DOHH2 (cell line): Measurements from ENCODE around the gene IGF2.

ENCODE experiments used
- H3F3A ChIP-seq: fragments of 200-600 bp; sonication (generic), shearing (Covaris generic); 2 replicates; pipeline ENCODE4 v1.6.0; 2016; ENCODE audit warnings: antibody characterized with exemption, mild to moderate bottlenecking; ENCODE audit not compliant: control insufficient read depth, insufficient read depth
- H3K27ac ChIP-seq: fragments of 200-600 bp; sonication (generic); 2 replicates; pipeline ENCODE4 v1.5.1; 2014; ENCODE audit warnings: low read depth, mild to moderate bottlenecking, low read length, moderate library complexity
- H3K27me3 ChIP-seq: fragments of 200-600 bp; sonication (generic); 2 replicates; pipeline ENCODE4 v1.6.1; 2014; ENCODE audit warnings: mild to moderate bottlenecking, low read length, mixed read lengths; ENCODE audit not compliant: control insufficient read depth
- H3K36me3 ChIP-seq: fragments of 200-600 bp; sonication (generic); 2 replicates; pipeline ENCODE4 v1.6.1; 2014; ENCODE audit warnings: mild to moderate bottlenecking, low read length, moderate library complexity, mixed read lengths; ENCODE audit not compliant: control insufficient read depth
- H3K4me1 ChIP-seq: fragments of 200-600 bp; sonication (generic); 2 replicates; pipeline ENCODE4 v1.6.1; 2014; ENCODE audit warnings: mild to moderate bottlenecking, low read length, mixed read lengths; ENCODE audit not compliant: control insufficient read depth
- H3K4me2 ChIP-seq: fragments of 200-600 bp; sonication (generic); 2 replicates; pipeline ENCODE4 v1.6.0; 2014; ENCODE audit warnings: mild to moderate bottlenecking, low read length, moderate library complexity
- H3K4me3 ChIP-seq: fragments of 200-600 bp; sonication (generic); 2 replicates; pipeline ENCODE4 v1.5.1; 2014; ENCODE audit warnings: mild to moderate bottlenecking, low read length, mixed read lengths
- H3K79me2 ChIP-seq: fragments of 200-600 bp; sonication (generic); 2 replicates; pipeline ENCODE4 v1.6.1; 2014; ENCODE audit warnings: mild to moderate bottlenecking, low read length, mixed read lengths; ENCODE audit not compliant: control insufficient read depth
- H3K9me2 ChIP-seq: fragments of 200-600 bp; sonication (generic); replicated peaks from 2 replicates; pipeline ENCODE4 v1.6.1; 2014; ENCODE audit warnings: mild to moderate bottlenecking, low read length, mixed read lengths; ENCODE audit not compliant: control insufficient read depth
- H3K9me3 ChIP-seq: fragments of 200-600 bp; sonication (generic); 2 replicates; pipeline ENCODE4 v1.6.1; 2014; ENCODE audit warnings: antibody characterized with exemption, low read length, mixed read lengths; ENCODE audit not compliant: control insufficient read depth, insufficient read depth
- H4K20me1 ChIP-seq: fragments of 200-600 bp; sonication (generic); 2 replicates; pipeline ENCODE4 v1.6.0; 2014; ENCODE audit warnings: low read depth, mild to moderate bottlenecking, antibody characterized with exemption, low read length, moderate library complexity; ENCODE audit not compliant: control insufficient read depth, insufficient read depth
- EZH2phosphoT487 ChIP-seq: fragments of 200-600 bp; sonication (generic); IDR thresholded peaks from 2 replicates; pipeline ENCODE4 v1.6.1; 2017; ENCODE audit warnings: borderline replicate concordance, mild to moderate bottlenecking, antibody characterized with exemption, low read length, moderate library complexity, mixed read lengths
- TF ChIP-seq, protein P1 (sequence below): fragments of 200-600 bp; sonication (generic); IDR thresholded peaks from one replicate; pipeline ENCODE4 v1.5.1; 2014; ENCODE audit warnings: antibody characterized with exemption, mild to moderate bottlenecking, low read depth, low read length; ENCODE audit not compliant: poor library complexity, severe bottlenecking

IGF2 gene

DNA sequence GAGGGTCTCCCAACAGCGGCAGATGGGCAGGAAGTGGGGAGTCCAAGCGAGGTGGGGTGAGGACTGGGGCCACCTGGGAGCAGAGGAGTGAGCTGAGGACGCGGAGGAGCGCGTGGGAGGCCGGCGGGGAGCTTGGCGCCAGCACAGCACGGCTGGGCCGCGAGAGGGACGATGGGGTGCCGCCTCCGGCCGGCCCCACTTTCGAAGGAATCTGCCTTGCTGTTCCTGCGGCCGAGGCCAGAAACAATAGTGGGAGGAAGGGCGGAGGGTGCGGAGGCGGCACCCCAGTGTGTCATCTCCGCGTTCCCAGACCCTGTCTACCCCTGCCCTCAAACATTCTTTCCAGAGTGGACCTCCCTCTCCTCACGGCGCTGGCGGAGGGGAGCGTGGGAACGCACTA is 16.3 kb upstream of the IGF2 start:
- Histone ChIP-seq H3K4me2 (no peak overlapping the region), H3K9me2 (no peaks in the 10 kb centered on the region), H3K36me3 (no peaks in the 10 kb centered on the region), H4K20me1 (0 out of 2 replicates have a peak, but pooled peaks cover 2% of the 10 kb centered on the region), H3K27me3 (peaks cover 5% of the 10 kb centered on the region), H3K4me3 (no peak overlapping the region), H3K27ac (no peak overlapping the region), H3K4me1 (peaks cover 5% of the 10 kb centered on the region), H3K9me3 (no peaks in the 10 kb centered on the region), H3K79me2 (no peaks in the 10 kb centered on the region), H3F3A (no peaks in the 10 kb centered on the region)
- TF ChIP-seq EZH2phosphoT487, result no peak
- TF ChIP-seq, protein P1, sequence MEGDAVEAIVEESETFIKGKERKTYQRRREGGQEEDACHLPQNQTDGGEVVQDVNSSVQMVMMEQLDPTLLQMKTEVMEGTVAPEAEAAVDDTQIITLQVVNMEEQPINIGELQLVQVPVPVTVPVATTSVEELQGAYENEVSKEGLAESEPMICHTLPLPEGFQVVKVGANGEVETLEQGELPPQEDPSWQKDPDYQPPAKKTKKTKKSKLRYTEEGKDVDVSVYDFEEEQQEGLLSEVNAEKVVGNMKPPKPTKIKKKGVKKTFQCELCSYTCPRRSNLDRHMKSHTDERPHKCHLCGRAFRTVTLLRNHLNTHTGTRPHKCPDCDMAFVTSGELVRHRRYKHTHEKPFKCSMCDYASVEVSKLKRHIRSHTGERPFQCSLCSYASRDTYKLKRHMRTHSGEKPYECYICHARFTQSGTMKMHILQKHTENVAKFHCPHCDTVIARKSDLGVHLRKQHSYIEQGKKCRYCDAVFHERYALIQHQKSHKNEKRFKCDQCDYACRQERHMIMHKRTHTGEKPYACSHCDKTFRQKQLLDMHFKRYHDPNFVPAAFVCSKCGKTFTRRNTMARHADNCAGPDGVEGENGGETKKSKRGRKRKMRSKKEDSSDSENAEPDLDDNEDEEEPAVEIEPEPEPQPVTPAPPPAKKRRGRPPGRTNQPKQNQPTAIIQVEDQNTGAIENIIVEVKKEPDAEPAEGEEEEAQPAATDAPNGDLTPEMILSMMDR, result no peak

DNA sequence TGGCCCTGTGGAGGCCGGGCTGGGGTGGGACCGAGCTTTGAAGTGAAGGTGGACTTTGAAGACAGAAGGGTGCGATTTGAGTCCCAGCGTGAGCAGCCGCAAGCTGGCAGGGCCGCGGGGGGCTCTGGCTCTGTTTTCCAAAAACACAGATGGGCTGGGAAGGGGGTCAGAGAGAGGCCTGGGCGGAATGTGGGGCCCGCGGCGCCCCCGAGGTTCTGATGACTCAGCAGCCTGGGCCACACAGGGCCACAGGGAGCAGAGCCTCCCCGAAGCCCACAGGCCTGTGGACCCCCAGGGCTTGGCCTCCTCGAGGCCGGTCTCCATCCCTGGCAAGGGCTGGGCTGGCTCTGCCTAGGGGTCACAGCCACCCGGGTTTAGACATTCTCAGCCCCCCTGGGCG is 15.7 kb upstream of the IGF2 start:
- Histone ChIP-seq H3K79me2 (no peaks in the 10 kb centered on the region), H3K27ac (no peak overlapping the region), H3K4me2 (no peak overlapping the region), H3K27me3 (peaks cover 11% of the 10 kb centered on the region), H3K9me2 (no peaks in the 10 kb centered on the region), H3F3A (no peaks in the 10 kb centered on the region), H3K4me1 (peaks cover 5% of the 10 kb centered on the region), H3K36me3 (no peaks in the 10 kb centered on the region), H3K9me3 (no peaks in the 10 kb centered on the region), H4K20me1 (0 out of 2 replicates have a peak, but pooled peaks cover 2% of the 10 kb centered on the region), H3K4me3 (no peak overlapping the region)
- TF ChIP-seq, protein P1, result no peak

DNA sequence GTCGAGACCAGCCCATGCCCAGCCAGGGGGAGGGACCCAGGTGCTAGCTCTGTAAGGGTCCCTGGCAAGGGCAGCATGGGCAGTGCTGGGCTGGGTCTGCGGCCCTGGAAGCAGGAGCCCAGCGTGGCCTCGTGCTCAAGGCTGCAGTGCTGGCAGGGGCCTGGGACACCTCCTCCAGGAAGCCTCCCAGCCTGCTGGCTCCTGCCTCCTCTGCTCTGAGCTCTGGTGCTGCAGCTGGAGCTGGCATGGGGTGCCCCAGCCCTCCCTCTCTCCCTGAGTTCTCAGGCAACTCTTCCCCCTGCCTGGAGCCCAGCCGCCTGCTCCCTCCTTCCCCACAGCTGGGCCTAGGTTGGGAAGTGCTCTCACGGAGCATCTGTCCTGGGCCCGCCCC is 15.0 kb upstream of the IGF2 start:
- Histone ChIP-seq H4K20me1 (0 out of 2 replicates have a peak, but pooled peaks cover 2% of the 10 kb centered on the region), H3K4me3 (no peak overlapping the region), H3F3A (no peaks in the 10 kb centered on the region), H3K36me3 (no peaks in the 10 kb centered on the region), H3K79me2 (no peaks in the 10 kb centered on the region), H3K4me2 (no peak overlapping the region), H3K27ac (no peak overlapping the region), H3K9me2 (no peaks in the 10 kb centered on the region), H3K4me1 (peaks cover 5% of the 10 kb centered on the region), H3K27me3 (peaks cover 13% of the 10 kb centered on the region), H3K9me3 (no peaks in the 10 kb centered on the region)
- TF ChIP-seq EZH2phosphoT487, result no peak
- TF ChIP-seq, protein P1, result no peak
